Activated CD8-positive, alpha-beta memory T cell treated with anti-CD3 and anti-CD28 coated beads for 36 hours (primary cell): Measurements from ENCODE around the gene GP5. TPM values are rescaled to one million over a fixed set of nuclear protein-coding genes. Genes with fewer than 3 reads are reported as not detected.

Experiments used
- CTCF ChIA-PET: fragments of 350-600 bp; sonication (Branson Sonifier 250); formaldehyde crosslinking; loops from one replicate; lab custom pipeline; 2021; ENCODE audit warnings: antibody characterized with exemption; lab: Charles Lee
- POLR2A ChIA-PET: fragments of 350-600 bp; sonication (Branson Sonifier 250); formaldehyde crosslinking; loops from one replicate; lab custom pipeline; 2021; ENCODE audit warnings: antibody characterized with exemption; lab: Charles Lee
- total RNA-seq, 2 experiments: library from RNA; stranded (reverse); gene quantifications; one replicate each; pipeline ENCODE4 v1.2.3, GENCODE V29; 2021

GP5 gene
- total RNA-seq, 2 experiments from 2014 or later: 0.08 to 0.31 TPM

DNA sequence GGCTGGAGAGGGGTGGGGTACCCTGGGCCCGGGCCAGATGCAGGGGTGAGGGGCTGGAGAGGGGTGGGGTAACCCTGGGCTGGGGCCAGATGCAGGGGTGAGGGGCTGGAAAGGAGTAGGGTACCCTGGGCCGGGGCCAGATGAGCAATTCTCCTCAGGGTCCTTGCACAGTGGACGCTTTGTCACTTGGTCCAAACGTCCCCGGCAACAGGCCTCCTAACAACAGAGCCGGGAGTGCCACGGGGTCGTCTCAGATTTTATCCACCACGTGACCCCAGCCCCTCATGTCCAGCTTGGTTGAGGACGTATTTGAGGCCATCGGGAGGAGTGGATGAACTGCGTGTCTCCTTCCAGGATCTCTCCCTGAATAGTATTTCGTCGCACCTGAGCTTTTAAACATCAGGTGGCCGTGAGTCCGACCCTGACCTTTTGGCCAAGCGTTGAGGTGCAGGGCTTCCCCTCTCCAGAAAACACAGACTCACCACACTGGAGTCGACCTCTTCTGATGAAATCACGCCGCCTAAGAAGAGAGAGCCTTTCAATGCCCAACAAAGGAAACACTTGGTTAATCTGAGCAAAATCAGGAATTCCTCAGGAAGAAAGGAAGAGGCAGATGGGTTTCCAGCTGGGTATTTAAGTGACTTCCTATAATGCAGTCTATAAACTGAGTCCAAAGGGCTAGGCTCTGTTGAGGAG lies 16.7 kb downstream of the GP5 start:
- CTCF ChIA-PET: no interaction called here
- POLR2A ChIA-PET: no interaction called here

DNA sequence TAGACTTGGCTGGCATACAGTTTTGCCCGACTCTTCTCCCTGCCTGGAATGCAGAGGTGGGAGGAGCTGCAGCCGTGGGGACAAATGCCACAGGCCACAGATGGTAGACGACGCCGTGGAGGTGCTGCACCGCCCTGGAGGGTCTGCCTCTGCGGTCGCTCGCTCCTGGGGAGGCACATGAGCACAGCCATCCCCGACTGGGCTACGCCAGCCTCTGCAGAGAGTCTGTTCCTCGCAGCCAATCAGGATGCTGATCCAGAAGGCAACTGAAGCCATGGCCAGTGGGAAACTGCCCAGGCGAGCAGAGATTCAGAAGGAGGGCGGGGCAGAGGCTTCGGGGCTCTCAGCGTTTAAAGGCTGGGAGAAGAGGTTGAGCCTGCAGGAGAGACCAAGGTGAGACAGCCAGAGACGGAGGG lies 17.6 kb downstream of the GP5 start:
- ChIA-PET POLR2A (no interaction called here), CTCF (no interaction called here)

DNA sequence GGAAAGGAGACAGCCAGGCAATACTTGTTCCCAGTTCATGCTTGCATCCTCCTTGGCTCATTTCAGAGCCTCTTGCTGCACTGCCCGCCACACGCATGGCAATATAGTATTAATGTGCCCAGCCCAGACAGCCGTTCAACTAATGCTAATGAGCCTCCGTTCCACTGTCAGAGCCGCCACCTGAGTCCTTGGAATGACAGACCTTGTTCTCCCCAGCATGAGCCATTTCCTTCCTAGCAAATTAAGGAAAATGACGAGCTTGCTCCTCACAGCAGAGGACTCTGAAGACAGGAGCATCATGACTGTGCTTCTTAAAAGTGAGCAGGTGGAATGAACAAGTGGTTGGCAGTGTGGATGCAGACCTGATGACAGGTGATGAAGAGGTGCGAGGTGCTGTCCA lies 18.7 kb downstream of the GP5 start:
- POLR2A ChIA-PET: no interaction called here
- CTCF ChIA-PET: no interaction called here

DNA sequence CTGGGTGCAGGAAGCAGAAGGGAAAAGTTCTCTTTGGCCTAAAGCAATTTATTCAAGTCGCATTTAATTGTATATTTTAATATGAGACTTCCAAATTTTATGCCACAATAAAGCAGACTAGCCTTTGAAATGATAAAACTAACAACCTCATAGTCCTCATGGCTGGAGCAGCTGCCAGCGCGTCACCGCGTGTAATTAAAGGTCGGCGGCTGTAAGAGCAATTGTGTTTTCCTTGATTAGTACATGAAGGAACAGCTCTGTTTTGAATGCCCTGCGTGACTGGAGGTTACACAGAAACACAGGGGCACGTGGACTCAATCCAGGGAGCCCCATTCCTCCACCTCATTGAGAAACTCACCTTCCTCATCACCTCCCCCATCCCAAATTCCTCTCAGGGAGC lies 19.4 kb downstream of the GP5 start:
- POLR2A ChIA-PET: no interaction called here
- CTCF ChIA-PET: interaction anchor here (1.0 kb wide), 1 partner anchor 9 kb away, joined by 3 read pairs; no protein-coding TSS in a partner anchor

DNA sequence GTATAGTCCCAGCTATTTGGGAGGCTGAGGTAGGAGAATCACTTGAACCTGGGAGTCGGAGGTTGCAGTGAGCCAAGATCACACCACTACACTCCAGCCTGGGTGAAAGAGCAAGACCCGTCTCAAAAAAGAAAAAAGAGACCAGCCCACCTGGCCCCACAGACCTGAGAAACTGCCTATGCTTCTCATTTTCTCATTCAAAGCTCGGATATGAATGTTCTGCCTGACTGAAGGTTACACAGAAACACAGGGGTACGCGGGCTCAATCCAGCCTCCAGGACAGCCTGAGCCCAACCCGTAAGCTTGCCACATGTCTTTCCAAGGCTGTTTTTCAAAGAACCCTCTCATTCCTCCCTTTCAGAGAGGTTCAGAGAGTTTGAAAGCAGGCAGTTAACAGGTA lies 19.8 kb downstream of the GP5 start:
- POLR2A ChIA-PET: no interaction called here
- CTCF ChIA-PET: interaction anchor here (1.0 kb wide), 1 partner anchor 9 kb away, joined by 3 read pairs; no protein-coding TSS in a partner anchor

DNA sequence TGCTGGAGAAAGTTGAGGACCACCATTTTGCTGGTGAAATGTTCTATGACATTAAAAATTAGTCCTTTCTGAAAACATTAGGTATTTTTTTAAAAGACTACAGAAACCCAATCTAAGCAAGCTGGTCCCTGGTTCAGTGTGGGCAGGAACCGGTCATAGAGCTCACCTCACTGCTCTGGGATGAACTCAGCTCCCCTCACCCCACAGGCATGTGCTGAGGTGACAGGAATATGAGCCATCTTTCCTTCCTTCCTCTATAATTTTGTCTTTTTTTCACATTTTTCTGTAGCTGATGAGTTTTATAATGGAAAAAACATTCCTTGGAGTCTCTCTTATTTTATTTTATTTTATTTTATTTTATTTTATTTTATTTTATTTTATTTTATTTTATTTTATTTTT lies 21.4 kb downstream of the GP5 start:
- ChIA-PET CTCF (no interaction called here), POLR2A (no interaction called here)

DNA sequence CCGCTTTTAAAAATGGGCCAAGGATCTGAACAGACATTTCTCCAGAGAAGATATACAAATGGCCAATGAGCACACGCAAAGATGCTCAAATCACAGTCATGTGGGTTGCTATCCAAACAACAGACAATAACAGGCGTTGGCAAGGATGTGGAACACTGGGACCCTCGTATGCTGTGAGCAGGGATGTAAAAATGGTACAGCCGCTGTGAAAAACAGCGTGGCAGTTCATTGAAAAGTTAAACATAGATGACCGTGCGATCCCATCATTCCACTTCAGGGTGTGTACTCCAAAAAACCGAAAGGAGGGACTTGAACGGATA lies 22.9 kb downstream of the GP5 start:
- ChIA-PET CTCF (no interaction called here), POLR2A (no interaction called here)

DNA sequence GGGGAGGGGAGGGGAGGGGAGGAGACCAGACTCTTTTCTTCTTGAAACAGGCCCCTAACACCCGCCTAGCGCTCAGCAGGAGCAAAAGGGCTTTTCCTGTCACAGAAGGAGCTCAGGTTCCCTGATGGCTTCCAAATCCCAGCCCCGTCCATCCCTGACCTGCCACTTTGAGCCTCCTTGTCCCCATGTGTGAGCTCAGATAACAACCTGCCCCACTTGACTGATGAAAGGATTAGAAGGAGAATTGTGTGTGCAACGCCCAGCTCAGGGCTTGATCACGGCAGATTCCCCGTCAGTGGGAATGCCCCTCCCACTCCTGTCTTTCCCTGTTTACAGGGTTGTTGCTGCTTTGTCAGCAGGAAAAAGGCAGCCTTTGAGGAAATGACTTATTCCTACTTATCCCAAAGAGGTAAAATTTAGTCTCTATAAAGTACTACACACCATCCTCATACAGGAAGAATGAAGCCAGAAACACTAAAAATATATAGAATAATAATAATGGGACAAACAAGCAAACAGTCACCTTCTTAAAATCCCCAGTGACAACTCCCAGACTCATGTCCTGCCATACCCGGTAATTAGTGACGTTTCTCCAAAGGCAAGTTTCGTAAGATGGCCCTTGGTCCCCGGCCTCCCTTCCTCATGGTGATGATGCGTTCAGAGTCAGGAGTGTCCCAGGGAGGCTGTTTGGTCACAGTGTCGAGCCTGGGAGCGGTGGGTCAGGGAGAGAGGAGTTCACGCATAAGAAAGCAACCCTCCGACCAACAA lies 23.4 kb downstream of the GP5 start:
- ChIA-PET POLR2A (no interaction called here), CTCF (interaction anchor here (0.6 to 1.2 kb wide), 2 partner anchors 31 to 649 kb away, joined by 3 to 4 read pairs; no protein-coding TSS in a partner anchor)

DNA sequence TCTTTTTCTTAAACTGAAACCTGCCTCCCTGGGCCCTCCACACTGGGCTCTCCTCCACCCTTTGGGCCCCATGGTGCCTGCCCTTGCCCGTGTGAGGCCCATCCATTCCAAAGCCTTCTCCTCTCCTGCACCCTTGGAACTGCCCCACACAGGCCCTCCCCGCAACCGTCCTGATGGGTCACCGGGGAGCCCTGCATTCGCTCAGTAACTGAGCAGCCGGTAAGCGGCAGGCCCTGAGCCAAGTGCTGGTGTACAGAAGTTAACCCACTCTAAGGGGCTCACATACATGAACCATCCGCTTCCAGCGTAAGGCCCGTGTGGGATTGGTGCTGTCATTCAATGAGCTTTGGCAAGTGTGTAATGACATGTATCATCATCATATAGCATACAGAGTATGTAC lies 24.1 kb downstream of the GP5 start:
- POLR2A ChIA-PET: no interaction called here
- CTCF ChIA-PET: interaction anchor here (0.6 to 1.2 kb wide), 2 partner anchors 30 to 650 kb away, joined by 3 to 4 read pairs; no protein-coding TSS in a partner anchor

DNA sequence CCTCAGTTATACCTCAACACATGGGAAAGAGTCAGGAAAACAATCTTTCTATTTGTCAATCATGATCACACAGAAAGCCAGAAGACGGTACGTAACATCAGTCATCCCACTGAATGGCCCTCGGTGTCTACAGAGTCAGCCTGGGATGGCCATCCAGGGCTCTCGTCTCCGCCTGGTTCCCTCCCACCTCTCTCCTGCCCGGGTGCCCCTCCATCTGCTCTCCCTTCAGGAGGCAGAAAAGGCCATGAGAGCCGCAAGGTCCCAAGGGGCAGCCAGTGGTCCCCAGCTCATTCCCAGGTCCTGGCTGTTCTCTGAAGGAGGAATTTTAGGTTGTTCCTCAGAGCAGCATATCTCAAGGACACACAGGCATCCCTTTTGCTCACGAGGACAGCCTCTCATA lies 25.2 kb downstream of the GP5 start:
- ChIA-PET POLR2A (interaction anchor here (0.6 kb wide), 1 partner anchor 262 kb away, joined by 3 read pairs; no protein-coding TSS in a partner anchor), CTCF (no interaction called here)

DNA sequence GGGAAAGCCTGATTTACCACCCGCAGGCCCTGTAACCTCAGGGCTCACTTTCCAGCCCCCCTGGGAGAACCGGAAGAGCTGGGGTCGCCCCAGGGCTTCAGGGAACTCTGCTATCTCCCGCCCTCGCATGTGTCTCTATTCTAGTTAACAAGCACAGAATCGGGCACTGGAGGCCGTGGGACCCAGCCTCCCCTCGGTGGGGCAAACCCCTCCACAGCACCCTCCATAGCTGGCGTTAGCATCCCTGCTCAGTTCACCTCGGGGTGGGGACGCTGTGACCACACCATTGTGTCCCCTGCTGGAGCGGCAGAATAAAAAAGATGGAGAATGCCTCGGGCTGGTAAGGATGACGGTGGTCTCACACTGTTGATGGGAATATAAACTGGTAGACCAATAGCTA lies 26.0 kb downstream of the GP5 start:
- POLR2A ChIA-PET: no interaction called here
- CTCF ChIA-PET: no interaction called here

DNA sequence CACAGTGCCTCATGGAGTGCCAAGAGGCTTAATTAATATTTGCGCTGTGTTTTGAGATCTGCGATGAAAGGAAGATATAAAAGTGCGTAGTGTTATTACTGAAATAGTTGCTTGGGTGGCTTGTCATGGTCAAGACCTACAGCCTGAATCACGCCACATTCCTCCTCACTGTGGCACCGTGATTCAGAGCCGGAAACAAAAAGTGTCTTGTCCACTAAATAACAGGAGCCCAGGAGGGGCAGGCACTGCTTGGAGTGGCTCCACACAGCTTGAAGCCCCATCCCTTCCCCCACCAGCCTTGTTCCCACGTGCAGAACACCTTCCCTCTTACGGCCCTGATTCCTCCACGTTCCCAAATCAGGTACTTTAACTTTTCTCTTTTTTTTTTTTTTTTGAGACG lies 28.3 kb downstream of the GP5 start:
- POLR2A ChIA-PET: no interaction called here
- CTCF ChIA-PET: interaction anchor here (0.9 kb wide), 1 partner anchor 9 kb away, joined by 3 read pairs; no protein-coding TSS in a partner anchor

DNA sequence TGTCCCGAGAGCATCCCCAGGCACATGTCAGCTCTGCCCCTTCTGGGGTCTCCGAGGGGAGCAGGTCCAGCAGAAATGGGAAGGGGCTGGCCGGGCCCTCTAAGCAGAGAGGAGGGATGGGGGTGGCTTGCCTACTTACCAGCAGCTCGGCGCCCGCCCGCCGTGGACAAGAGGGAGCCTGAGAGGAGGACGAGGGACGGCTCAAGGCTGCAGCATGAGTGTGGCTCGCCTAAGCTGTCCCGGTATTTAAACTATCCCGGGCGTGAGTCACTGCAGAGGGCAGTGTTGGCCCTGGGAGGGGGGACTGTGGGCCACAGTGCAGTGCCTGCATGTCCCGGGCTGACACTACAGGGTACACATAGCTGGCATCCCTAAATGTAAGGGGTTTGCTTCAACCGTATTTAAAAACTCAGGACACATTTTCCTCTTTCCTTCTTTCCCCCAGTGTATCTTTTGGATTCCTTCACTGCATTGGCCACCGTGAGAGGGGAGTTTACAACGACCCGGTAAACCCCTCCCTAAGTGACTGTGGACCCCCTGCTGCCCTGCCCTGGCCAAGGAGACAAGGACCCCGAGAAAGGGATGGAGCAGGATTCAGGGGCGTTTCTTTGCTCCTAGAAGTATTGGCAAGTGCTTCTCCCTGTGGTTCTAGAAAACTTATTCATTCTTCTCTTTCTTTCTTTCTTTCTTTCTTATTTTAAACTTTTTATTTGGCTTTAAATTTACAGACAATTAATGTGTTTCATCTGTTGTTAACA lies 29.4 kb downstream of the GP5 start, which contains the start of gene LRRC15:
Gene LRRC15, minus strand, starts transcription at position 222 of the 758 bp plus-strand sequence. CDS start 8,700 bp downstream, outside the sequence.
- POLR2A ChIA-PET: no interaction called here
- CTCF ChIA-PET: no interaction called here

DNA sequence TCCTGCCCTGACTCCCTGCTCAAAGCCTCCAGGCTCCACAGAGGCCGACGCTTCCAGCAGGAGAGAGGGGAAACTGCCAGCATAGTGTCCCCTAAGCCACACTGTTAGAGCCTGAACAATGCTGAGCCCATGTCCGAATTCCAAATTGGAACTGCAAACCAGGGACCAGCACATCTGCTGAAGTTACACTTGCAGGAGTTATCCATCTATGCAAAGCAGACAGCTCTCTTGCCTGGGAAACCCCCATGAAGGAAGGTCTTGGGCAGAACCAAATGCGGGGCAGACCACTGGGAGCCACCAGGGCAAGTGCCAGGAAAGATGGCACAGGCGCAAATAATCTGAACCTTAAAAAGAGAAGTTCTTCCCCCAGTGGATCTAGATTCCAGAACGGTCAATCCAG lies 30.1 kb downstream of the GP5 start:
- CTCF ChIA-PET: no interaction called here
- POLR2A ChIA-PET: no interaction called here

DNA sequence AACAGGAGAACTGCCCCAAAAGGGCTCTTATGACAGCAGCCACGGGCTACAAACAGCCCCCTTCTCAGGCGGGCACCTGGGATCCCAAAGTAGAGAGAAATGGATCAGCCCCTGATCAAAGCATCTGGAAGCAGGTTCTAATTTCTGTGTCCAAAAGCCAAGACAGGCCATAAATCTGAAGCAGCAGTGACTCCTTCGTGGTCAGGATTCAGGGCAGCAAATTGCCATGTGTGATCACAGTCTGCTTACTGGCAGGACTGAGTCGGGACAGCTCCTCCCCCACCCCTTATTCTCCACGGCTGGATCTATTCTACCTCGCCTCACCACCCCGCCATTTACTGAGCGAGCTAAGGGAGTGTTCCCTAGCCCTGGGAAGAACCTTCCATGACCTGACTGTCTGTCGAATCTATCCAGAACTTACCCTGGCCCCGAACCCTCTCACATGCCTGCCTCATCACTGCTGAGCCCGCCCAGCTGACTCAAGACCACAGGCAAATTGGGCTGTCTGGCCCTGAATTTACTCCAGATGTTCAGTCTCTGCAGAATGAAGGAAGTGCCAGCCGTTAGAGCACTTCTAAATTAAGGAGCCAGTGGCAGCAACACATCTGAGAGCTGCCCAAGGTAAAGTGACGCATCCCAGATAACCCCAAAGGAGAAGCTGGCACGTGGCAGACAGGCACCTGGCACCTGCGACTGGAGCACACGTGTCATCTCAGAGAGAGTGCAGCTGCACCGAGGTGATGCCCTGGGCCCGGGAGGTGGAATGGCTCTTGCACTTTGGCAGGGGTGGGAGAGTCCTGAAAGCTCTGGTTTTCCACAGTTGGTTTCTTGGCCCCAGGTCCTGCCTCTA lies 30.8 kb downstream of the GP5 start:
- ChIA-PET CTCF (no interaction called here), POLR2A (no interaction called here)

DNA sequence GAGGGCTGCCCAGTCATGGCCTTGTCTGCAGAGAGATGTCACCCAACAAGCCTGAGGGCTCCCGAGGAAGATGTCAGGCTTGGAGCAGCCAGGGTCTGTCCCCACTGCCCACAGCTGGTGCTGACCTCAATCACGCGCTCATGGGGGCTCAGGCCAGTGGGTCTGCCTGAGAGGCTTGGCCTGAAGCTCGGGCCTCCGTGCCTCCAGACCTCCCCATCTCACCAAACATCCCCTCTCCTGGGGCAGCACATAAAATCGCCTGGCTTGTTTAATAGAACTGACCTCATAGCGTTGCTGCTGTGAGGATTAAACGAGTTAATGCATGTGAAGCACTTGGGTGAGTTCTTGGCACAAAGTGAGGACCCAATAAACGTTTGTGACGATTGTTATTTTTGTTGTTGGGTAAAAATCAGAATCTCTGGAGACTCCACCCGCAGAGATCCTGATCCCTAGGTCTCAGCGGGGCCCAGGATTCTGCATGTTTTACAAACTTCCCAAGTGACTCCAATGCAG lies 33.0 kb downstream of the GP5 start:
- ChIA-PET POLR2A (no interaction called here), CTCF (interaction anchor here (0.8 kb wide), 1 partner anchor 104 kb away, joined by 3 read pairs; no protein-coding TSS in a partner anchor)

DNA sequence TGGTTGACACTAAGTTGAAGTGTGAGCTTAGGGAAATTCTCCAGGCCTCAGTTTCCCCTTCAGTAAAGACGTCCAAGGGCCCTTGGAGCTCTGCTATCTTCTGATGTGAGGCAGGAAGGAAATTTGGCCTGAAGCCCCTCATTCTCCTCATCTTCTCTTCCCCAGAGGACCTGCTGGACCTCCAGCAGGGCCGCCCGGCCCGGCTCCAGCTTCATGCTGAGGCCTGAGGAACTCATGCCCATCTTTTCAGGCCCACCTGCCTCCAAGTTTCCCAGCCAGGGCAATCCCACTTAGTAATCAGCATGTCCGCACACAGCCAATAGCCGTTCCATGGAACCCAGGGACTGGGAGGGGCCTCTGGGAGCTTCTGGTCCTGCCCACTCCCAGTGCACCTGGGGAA lies 33.5 kb downstream of the GP5 start:
- POLR2A ChIA-PET: no interaction called here
- CTCF ChIA-PET: interaction anchor here (0.8 kb wide), 1 partner anchor 104 kb away, joined by 3 read pairs; no protein-coding TSS in a partner anchor

DNA sequence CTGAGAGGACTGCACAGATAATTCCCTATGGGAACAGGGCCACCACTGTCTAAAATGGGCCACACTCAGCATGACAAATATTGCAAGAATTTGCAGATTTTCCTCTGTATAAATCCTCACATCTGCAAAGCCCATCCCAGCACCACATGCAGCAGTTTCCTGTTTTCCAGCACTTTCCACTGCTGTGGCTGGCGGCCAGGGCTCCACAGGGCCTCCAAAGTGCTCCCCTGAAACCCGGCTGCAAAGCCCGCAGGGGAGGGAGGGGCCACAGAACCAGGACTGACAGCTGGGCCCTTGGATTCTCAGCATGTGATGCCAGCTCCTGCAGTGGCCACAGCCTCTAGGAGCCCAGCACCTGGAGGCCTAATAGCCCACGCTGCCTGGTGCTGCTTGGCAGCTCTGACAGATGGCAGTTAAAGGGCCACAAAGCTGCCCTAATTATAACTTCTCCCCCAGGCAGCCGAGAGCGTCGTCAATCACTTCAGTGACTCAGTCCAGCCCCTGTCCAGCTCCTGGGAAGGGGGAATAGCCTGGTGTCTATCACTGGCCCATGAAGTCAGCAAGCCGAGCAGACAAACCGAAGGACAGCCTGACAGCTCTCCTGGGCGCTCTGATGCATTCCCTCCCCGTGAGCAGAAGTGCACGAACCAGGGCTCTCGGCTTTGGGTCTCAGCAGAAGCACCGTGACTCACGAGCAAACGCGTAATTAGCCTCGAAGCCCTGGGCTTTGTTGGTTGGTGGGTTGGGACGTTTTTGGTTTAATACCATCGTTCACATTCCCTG lies 34.2 kb downstream of the GP5 start:
- POLR2A ChIA-PET: no interaction called here
- CTCF ChIA-PET: interaction anchor here (0.7 to 1.0 kb wide), 2 partner anchors 21 to 31 kb away, joined by 3 read pairs; no protein-coding TSS in a partner anchor
